GM18505 (cell line): ENCODE results near the gene RAB4B.
"Not testable (repeated sequence)": the region's sequence is repeated elsewhere in the genome, so short reads cannot be mapped to it uniquely, and the experiment has no call there.

Source experiments
- ATAC-seq: cut with Tn5 transposase; IDR thresholded peaks from one replicate; pipeline ENCODE4 v1.9.1; 2021; ENCODE audit not compliant: unreplicated experiment
- POLR2A ChIP-seq: IDR thresholded peaks from 4 replicates; pipeline ENCODE4 v1.6.1; 2011; ENCODE audit warnings: borderline replicate concordance; ENCODE audit not compliant: insufficient read depth, insufficient read length; ENCODE audit errors: extremely low read depth

RAB4B gene

DNA sequence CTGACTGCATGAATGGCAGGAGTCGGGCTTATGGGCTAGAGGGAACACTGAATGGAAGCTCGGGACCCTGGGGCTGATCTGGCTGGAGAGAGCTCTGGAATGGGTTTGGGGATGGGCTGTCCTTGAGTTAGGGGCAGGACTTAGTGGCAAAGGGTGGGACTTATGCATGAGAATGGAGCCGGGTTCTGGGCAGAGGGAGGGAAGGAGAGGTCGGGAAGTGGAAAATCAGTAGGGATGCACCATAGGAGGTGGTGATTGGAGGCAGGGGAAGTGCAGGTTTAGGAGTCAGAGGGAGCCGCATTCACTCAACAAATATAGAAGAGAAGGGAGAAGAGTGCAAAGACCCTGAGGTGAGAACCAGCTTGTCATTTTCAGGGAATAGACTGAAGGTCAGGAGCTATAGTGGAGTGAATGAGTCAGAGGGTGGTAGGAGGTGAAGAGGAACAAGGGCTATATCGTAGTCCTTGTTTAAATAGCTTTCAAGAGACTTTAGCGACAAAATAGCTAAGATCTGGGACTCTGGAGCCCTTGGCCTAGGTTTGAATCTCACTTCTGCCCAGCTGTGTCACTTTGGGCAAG is 748 bp downstream of the RAB4B start:
- no peak for TF ChIP-seq POLR2A
- no peak for ATAC-seq

DNA sequence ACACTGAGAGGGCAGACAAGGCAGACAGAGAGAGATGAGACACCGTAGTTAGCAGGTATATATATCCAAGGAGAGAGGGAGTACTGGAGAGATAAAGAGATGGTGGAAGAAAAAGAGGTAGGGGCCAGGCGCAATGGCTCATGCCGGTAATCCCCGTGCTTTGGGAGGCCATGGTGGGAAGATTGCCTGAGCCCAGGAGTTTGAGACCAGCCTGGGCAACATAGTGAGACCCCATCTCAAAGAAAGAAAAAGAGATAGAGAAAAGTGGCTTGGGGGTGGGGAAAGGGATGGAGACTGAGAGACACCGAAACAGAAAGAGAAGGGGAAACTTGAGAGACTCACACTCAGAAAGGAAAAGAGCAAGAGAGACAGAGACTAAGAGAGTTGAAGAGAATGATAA is 2.5 kb downstream of the RAB4B start:
- no peak for TF ChIP-seq POLR2A
- no peak for ATAC-seq

DNA sequence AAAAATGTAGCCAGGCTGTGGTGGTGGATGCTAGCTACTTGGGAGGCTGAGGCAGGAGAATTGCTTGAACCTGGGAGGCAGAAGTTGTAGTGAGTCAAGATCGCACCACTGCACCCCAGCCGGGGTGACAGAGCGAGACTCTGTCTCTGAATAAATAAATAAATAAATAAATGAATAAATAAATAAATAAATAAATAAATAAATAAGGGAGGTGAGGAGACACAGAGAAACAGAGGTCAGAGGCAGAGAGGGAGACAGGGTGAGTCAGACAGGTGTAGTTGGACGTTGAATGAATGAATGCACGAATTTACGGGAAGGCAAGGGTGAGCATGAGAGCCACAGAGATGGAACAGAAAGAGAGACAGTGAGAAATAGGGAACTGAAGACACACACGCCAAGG is 3.1 kb downstream of the RAB4B start:
- TF ChIP-seq POLR2A: no peak
- no peak for ATAC-seq

DNA sequence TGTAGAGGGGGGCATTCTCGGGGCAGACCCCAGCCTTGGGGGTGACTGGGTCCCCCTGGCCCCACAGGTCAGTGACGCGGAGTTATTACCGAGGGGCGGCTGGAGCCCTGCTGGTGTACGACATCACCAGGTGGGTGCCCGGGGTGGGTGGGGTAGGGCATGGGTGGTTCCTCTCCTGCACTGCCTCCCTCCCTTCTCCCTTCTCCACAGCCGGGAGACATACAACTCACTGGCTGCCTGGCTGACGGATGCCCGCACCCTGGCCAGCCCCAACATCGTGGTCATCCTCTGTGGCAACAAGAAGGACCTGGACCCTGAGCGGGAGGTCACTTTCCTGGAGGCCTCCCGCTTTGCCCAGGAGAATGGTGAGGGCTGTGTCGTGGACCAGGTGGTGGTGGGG is 5.7 kb downstream of the RAB4B start:
- no peak for ATAC-seq
- TF ChIP-seq POLR2A: no peak

DNA sequence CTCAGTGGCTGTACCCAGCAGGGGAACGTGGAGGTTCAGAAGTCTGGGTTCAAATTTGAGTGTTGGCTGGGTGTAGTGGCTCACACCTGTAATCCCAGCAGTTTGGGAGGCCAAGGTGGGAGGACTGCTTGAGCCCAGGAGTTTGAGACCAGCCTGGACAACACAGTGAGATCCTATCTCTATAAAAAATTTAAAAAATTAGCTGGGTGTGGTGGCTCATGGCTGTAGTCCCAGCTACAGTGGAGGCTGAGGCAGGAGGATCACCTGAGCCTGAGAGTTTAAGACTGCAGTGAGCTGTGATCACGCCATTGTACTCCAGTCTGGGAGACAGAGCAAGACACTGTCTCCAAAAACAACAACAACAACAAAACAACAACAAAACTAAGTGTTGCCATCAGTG is 6.1 kb downstream of the RAB4B start:
- ATAC-seq: not testable (repeated sequence)

DNA sequence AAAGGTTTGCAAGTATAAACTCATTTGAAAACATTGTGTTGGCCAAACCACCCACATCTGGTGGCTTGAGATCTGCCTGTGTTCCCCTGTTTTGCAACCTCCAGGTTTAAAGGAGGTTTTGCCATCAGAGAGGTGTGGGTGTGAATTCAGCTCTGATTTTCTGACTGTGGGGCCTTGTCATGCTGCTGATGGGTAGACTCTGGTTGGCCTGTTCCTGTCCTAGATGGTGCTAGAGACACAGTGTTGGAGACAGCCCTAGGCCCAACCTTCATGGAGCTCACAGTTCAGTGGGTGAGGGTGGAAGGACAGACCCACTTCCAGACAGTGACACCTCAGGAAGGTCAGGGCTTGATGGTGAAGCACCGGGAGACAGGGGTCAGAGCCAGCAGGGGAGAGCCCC is 7.5 kb downstream of the RAB4B start:
- no peak for ATAC-seq
- TF ChIP-seq POLR2A: no peak

DNA sequence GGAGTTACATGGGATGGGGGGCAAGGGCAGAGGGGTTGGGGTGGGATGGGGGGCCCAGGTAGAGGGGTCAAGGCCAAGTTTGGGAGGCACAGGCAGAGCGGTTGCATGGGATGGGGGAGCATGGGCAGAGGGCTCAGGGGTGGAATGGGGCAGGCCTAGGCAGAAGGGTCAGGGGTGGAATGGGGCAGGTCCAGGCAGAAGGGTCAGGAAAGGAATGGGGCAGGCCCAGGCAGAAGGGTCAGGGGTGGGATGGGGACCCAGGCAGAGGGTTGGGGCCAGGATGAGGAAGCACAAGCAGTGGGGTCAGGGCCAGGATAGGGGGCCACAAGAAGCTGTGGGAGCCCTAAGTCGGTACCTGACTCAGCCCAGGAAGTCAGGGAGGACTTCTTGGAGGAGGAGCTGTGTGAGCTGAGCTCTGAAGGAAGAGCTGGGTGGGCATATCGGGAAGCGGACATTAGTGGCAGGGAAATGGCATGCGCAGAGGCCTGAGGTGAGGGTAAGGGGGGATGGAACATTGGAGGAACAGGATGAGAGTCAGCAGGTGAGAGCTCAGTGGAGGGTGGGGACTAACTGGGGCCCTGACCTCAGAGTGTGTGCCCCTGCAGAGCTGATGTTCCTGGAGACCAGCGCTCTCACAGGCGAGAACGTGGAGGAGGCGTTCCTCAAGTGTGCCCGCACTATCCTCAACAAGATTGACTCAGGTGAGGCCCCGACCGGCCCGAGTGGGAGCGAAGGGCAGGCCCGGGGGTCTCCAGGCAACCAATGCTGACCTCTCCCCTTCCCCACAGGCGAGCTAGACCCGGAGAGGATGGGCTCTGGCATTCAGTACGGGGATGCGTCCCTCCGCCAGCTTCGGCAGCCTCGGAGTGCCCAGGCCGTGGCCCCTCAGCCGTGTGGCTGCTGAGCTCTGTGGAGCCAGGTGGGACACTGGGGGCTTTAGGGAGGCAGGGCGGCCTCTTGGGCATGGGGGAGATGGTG is 8.3 kb downstream of the RAB4B start:
- ATAC-seq: no peak
- TF ChIP-seq POLR2A: no peak

DNA sequence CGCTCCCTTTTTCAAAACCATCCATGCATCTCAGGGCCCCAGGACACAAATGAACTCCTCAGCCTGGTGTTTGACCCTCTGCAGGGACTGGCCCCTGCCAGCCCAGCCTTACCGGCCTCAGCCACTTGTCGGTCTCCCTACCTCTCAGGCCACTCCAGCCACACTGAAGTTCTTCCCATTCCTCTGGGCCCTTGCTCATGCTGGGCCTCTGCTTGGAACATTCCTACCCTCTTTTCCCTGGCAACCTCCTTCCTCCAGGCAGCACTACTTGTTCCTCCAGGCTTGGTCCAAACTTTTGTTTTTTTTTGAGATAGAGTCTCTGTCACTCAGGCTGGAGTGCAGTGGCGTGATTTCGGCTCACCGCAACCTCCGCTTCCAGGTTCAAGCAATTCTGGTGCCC is 13.3 kb downstream of the RAB4B start:
- no peak for ATAC-seq
- TF ChIP-seq POLR2A: no peak

DNA sequence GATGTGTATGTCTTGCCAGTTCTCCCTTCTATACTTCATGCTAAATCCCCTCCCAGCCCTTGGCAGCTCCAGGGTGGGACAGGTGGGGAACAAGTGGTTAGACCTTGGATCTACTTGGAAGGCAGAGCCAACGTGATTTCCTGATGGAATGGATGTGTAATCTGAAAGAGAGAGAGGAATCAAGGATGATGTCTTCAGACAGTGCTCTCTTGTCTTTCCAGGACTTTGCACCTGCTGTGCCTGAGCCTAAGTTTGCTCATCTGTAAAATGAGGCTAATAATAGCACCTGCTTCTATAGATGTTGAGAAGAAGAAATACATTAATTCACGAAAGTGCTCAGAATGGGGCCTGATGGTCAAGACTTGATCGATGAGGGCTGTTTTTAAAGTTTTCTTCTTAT is 13.9 kb downstream of the RAB4B start:
- TF ChIP-seq POLR2A: no peak

DNA sequence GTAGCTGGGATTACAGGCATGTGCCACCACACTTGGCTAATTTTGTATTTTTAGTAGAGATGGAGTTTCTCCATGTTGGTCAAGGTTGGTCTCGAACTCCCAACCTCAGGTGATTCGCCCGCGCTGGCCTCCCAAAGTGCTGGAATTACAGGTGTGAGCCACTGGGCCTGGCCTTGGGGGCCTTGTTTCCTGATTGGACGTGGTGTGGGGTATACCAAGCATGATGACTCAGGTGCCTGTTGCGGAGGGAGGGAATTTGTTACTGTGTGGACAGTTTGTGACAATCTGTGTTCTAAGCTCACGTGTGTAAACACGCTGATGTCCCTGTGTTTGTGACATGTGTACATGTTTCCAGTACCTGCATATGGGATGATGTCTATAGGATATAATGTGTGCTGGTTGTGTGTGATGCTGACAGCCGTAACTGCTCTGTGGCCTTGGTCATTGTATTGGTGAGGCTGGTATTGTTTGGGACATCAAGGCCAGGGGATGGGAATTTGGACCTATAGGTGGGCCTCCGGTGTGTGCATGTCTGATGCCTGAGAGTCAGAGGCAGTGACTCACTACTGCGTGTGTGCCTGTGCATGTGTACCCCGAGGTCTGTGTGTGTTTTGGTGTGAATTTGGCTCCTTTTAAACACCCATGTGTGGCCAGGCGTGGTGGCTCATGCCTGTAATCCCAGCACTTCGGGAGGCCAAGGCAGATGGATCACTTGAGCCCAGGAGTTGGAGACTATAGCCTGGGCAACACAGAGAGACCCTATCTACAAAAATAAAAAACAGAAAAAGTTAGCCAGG is 19.3 kb downstream of the RAB4B start:
- ATAC-seq: no peak
- no peak for TF ChIP-seq POLR2A

More for the DNA sequence above, 13.9 kb downstream of the RAB4B start:
- ATAC-seq: no peak

DNA sequence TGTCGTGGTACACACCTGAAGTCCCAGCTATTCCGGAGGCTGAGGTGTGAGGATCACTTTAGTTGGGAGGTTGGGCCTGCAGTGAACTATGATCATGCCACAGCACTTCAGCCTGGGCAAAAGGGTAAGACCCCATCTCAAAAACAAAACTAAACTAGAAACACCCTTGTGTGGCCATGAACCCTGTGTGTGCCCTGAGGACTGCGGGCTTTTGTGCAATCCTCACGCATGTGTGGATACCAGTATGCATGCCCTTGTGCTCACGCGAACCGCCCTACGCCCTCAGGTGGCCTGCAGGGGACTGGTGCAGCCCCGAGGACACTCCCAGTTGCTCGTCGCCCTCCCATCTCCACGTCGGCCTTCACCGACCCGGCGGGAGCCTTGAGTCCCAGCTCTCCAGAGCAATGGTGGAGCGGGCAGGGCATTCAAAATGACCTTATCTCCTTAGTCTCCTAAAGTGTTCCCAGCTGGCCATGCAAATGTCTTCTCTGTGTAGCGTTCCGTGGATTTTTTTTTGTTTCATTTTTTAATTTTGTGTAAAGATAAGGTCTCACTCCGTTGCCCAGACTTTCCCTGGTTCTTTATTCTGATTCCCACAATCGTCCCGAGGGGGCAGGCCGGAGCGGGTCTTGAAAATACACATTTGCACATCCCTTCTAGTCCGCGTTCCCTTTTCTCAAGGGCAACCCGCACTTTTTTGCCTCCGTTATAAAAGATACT is 20.1 kb downstream of the RAB4B start:
- TF ChIP-seq POLR2A: peak; percentile 82
- ATAC-seq: peak; percentile 17

DNA sequence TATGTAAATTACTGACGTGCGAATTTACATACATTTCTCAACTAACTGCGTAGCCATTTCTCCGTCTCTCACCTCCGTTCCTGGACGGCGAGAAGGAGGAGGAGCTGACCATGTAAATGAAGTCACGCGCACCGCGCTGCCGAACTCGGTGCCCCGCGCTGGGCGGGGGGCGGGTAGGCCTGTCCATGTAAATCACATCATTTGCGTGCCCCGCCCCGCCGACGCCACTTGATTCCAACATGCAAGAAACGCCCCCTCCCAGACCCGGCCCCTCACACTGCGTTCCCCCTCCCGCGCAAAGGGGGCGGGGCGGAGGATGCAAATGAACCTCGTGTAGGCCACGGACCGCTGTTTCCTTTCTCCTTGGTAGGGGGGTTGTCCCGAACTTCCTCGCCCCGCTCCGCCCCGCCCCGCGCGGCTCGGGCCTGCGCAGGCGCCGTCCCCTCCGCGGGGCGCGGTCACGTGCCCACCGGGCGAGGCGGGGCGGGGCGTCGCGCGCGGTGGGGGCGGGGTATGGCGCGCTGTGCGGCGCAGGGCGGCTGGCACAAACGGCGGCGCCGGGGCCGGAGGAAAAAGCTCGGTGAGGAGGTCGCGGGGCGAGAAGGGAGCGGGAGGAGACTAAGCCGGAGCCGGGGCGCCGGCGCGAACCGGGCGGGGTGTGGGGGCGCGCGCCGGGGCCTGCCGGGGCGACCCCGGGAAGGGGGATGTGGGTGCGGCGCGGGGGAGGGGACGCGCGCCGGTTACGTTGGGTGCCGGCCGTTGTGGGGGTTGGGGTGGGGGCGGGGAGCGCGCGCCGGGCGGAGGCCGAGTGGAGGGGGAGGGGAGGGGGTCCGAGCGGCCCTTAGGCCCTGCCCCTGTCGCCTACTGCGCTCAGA is 20.9 kb downstream of the RAB4B start, which contains the start of gene EGLN2:
Gene EGLN2 (plus strand): TSS at position 509 of the 875 bp plus-strand sequence. CDS start 1,382 bp downstream, outside the sequence.
- ATAC-seq: peak; percentile 73

More for the DNA sequence above, 20.9 kb downstream of the RAB4B start, which contains the start of gene EGLN2:
- TF ChIP-seq POLR2A: peak; percentile 32
